ENCODE measurements around the gene PTPRH. TPM values are rescaled to one million over a fixed set of nuclear protein-coding genes. Genes with fewer than 3 reads are reported as not detected.

The PTPRH gene
- total RNA-seq, 2 donors from 2014 or later: 1.3 to 7.8 TPM

DNA sequence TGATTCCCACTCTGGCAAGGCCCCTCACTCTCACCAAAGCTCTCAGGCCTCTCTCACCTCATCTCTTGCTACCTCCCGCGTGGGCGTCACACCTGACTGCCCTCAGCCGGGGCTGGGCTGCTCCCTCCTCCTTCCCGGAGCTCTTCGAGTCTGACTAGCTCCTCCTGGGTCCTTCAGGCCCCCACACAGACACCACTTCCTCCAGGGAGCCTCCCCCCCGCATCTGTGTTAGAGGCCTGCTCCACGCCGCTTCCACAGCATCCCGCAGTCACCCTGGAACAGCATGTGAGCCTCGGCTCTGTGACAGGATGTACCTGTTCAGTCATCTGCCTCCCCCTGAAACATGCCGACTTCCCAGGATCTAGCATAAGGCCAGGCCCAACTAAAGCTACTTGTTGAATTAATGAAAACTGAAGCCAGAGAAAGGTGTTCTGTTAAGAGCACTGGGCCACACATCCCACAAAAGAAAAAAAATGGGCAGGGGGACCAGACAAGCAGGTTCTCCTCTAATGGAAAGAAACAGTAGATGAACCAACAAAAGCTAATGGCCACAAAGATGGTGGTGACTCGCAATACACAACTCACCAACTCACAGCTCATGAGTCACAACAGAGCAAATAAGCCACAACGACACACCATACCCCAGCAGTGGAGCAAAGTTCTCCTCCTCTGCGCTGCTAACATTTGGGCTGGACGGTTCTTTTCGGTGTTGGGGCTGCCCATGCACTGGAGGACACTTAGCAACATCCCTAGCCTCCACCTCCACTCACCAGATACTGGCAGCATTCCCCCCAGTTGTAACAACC lies 46.5 kb upstream of the PTPRH start:
- no peaks in the 10 kb centered on the region for H3K27me3 ChIP-seq
- DNase-seq (ENCODE audit: low spot score): no peak
- no peak overlapping the region for H3K4me3 ChIP-seq
- peaks cover 3 to 79% of the 10 kb centered on the region in 2 donors for H3K4me1 ChIP-seq
- no peaks in the 10 kb centered on the region for H3K36me3 ChIP-seq
- peak overlapping the region in 1 of 2 donors; percentile 31 for H3K27ac ChIP-seq
- TF ChIP-seq, protein P1, sequence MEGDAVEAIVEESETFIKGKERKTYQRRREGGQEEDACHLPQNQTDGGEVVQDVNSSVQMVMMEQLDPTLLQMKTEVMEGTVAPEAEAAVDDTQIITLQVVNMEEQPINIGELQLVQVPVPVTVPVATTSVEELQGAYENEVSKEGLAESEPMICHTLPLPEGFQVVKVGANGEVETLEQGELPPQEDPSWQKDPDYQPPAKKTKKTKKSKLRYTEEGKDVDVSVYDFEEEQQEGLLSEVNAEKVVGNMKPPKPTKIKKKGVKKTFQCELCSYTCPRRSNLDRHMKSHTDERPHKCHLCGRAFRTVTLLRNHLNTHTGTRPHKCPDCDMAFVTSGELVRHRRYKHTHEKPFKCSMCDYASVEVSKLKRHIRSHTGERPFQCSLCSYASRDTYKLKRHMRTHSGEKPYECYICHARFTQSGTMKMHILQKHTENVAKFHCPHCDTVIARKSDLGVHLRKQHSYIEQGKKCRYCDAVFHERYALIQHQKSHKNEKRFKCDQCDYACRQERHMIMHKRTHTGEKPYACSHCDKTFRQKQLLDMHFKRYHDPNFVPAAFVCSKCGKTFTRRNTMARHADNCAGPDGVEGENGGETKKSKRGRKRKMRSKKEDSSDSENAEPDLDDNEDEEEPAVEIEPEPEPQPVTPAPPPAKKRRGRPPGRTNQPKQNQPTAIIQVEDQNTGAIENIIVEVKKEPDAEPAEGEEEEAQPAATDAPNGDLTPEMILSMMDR (IDR thresholded peaks at IDR 0.05): no peak
- no peaks in the 10 kb centered on the region for H3K9me3 ChIP-seq

DNA sequence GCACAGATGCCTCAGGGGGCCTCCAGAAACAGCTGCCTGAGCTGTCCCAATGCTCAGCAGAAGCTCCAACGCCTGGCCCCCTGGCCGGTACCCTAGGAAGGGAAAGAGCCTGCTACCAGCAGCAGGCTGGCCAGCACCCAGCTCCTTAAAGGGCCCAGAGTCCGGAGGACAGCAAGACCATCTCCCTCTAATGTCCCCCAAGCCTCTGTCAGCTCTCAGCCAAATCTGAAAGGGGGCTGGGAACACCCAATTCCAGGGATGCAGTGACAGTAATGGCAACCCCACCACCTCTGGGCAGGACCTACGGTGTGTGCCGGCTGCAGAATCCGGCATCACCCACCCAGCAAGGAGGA lies 45.3 kb upstream of the PTPRH start:
- TF ChIP-seq, protein P1 (IDR thresholded peaks at IDR 0.05): no peak
- Histone ChIP-seq H3K4me3 (peak overlapping the region; percentile 1 to 18), H3K9me3 (no peaks in the 10 kb centered on the region), H3K27me3 (no peaks in the 10 kb centered on the region), H3K4me1 (peaks cover 3 to 76% of the 10 kb centered on the region in 2 donors), H3K36me3 (no peaks in the 10 kb centered on the region), H3K27ac (peak overlapping the region; percentile 31 to 55)
- no peak for DNase-seq (ENCODE audit: low spot score)

DNA sequence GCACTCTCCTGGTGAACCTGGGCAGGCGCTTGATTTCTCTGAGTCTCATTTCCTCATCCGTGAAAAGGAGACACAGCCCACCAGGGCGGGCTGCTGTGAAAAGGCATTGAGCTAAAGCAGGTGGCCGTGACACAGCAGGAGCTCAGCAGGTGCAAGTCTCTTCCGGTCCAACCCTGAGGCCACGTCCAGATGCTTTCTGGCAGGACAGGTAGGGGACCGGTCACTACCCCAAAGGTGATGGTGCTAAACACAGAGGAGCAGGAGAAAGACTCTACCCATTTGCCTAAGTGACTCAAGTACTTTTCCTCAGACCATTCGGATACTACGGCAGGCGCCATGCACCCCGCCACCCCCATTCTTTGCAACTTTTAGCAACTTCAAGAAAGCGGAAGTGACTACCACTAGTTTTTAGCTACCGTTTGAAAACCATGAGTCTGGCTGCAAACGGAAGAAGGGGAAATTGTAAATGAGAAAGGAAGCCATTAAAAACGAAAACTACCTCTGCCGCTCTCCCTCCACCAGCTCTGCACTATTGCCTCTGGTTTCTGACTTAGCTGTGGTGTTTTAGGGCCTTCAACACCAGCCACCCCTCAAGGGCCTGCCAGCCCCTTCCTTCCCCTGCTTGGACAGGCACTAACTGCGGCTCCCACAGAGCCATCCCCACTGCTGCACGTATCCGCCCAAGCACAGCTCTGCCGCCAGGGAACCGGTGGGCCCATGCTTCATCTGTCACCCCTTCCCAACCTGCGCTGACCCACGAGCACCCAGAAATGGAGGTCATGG lies 44.7 kb upstream of the PTPRH start:
- no peak for DNase-seq (ENCODE audit: low spot score)
- Histone ChIP-seq H3K27ac (peak overlapping the region in 1 of 2 donors; percentile 31), H3K36me3 (no peaks in the 10 kb centered on the region), H3K4me3 (peak overlapping the region; percentile 1 to 18), H3K9me3 (no peaks in the 10 kb centered on the region), H3K27me3 (no peaks in the 10 kb centered on the region), H3K4me1 (peaks cover under 1 to 77% of the 10 kb centered on the region in 2 donors)
- TF ChIP-seq, protein P1 (IDR thresholded peaks at IDR 0.05): no peak

DNA sequence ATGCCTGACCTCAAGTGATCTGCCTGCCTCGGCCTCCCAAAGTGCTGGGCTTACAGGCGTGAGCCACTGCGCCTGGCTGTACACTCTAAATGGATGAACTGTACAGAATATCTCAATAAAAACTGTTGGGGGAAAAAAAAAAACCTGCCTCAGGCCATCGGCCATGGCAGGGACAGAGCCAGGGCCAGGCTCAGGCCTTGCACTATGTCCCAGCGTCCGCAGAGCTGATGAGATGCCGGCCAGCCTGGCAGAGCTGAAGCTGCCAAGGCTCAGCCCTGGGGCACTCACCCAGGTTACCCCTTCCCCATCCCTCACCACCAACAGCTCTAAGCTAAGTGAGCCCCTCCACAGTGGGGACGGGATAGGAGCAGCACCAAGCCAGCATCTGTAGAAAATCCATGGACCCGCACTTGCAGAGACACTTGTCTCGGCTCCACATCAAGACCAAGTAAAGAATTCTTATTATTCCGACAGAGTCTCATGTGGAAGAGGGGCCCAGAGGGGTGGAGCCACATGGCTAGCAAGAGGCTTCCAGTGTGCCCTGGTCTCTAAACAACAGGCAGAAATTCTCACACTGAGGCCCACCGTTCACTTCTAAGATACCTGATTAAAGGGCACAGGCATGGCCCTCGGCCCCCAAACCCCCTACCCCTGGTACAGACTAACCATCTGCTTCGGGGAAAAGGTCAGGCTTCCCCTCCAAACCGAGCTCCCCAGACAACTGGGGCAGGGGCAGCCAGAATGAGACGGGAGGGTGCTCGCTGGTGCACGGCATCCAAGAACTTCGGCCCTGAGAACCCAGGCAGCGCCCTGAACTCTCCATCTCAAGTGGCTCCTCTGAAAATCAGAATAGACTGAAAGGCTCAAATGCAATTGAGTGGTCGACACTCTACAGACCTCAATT lies 43.7 kb upstream of the PTPRH start:
- H3K4me1 ChIP-seq: peaks cover 0 to 85% of the 10 kb centered on the region in 2 donors
- no peaks in the 10 kb centered on the region for H3K36me3 ChIP-seq
- no peak overlapping the region for H3K4me3 ChIP-seq
- no peaks in the 10 kb centered on the region for H3K27me3 ChIP-seq
- TF ChIP-seq, protein P1 (IDR thresholded peaks at IDR 0.05): no peak
- no peak overlapping the region for H3K27ac ChIP-seq
- H3K9me3 ChIP-seq: no peaks in the 10 kb centered on the region
- DNase-seq (ENCODE audit: low spot score): no peak

DNA sequence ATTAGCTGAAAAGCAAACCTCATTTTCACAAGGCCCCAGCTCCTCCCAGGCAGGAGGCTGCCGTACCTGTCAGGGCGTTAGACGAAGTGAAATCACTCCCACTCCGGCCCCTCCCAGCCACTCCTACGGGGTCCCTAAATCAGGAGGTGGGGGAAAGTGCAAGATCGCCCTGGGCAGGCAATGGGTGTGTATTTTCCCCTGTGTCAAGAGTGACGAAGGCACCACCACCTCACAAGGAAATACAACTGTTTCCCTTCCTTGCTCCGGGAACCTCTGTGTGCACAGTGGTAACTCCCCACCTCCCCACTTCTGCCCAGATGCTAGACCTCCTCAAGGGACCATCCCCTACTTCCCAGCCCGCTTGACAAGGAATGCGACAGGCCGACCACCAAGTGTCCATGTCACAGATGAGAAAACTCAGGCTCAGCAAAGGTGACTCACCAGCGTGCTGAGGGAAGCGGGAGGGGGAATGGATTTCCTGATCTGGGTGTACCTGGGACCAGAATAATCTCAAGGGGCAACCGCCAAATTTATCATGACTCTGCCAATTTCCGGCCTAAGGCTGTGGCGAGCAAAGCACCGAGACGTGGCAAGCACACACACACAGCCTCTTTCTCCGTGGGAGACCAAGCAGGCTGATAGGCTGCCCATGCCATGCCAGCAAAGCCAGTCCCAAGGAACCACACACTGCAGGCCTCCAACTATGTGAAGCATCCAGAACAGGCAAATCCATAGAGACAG lies 42.2 kb upstream of the PTPRH start:
- H3K4me3 ChIP-seq: no peak overlapping the region
- TF ChIP-seq, protein P1 (IDR thresholded peaks at IDR 0.05): no peak
- peaks cover 0 to 81% of the 10 kb centered on the region in 2 donors for H3K4me1 ChIP-seq
- H3K27ac ChIP-seq: peak overlapping the region; percentile 31 to 56
- peaks cover 3% of the 10 kb centered on the region for H3K36me3 ChIP-seq
- no peak for DNase-seq (ENCODE audit: low spot score)
- no peaks in the 10 kb centered on the region for H3K27me3 ChIP-seq
- no peaks in the 10 kb centered on the region for H3K9me3 ChIP-seq

All from right atrium auricular region (tissue), 2 donors.